K562 (cell line): ENCODE measurements around the gene FAM241B. TPM values are rescaled to one million over a fixed set of nuclear protein-coding genes. Genes with fewer than 3 reads are reported as not detected.
A peak's percentile ranks its signal among the peaks of the same experiment; 100 is the strongest.

Source experiments
- ATAC-seq: fragments of 200-7000 bp; cut with Tn5 transposase; 3 replicates; pipeline ENCODE4 v1.9.1; 2020; ENCODE audit warnings: moderate library complexity
- BruUV-seq: library from RNA; stranded (reverse); fragments of 400-500 nt; replicated peaks from 2 replicates; lab custom pipeline; 2021; lab: Mats Ljungman, UMichigan
- CTCF ChIA-PET: fragments of 300-600 bp; formaldehyde crosslinking; extraction: SDS; loops from one replicate; lab custom pipeline; 2021; ENCODE audit warnings: low intra/inter-chr PET ratio; lab: Yijun Ruan, JAX
- POLR2A ChIA-PET: fragments of 300-600, 350-650 bp; sonication (Branson Sonifier 250); formaldehyde crosslinking; extraction: SDS; loops from one replicate; lab custom pipeline; 2021; ENCODE audit warnings: antibody characterized with exemption, inconsistent platforms; lab: Yijun Ruan, JAX
- DNase-seq, 4 experiments: peaks; one replicate each; pipeline versions ENCODE4 v3.0.0 to v3.0.0-alpha.2; 2011 to 2018; ENCODE audit warnings: low spot score in 3 of 4, mixed read lengths in 3 of 4; ENCODE audit errors: extremely low read depth in 1 of 4
- FAIRE-seq: peaks from 2 replicates; lab custom pipeline; 2011; peaks lifted over from hg19 to GRCh38; lab: Jason Lieb, UNC
- H2AFZ ChIP-seq: 2 replicates; pipeline ENCODE4 v1.6.0; 2011; ENCODE audit warnings: low read depth, low read length, control low read depth, inconsistent platforms
- H3K27ac ChIP-seq: fragments of 200-600 bp; 3 replicates; pipeline ENCODE4 v1.8.0; 2011; ENCODE audit warnings: low read depth, mild to moderate bottlenecking, control low read depth, inconsistent platforms, low read length, moderate library complexity, mixed read lengths; ENCODE audit errors: extremely low read depth
- H3K27me3 ChIP-seq, 2 experiments: fragments of 300-600 bp in 1 of 2; 2 replicates in 1 of 2; 3 replicates in 1 of 2; pipeline versions ENCODE4 v1.6.0 to v1.8.0; 2011; ENCODE audit warnings: inconsistent platforms in 2 of 2, low read length in 2 of 2, mild to moderate bottlenecking in 1 of 2, mixed read lengths in 1 of 2, moderate library complexity in 1 of 2; ENCODE audit not compliant: control insufficient read depth in 2 of 2, insufficient read depth in 2 of 2
- H3K36me3 ChIP-seq: fragments of 300-600 bp; 3 replicates; pipeline ENCODE4 v1.8.0; 2011; ENCODE audit warnings: mild to moderate bottlenecking, low read length, inconsistent platforms; ENCODE audit not compliant: control insufficient read depth, insufficient read depth
- H3K4me1 ChIP-seq, 2 experiments: fragments of 200-600 bp in 1 of 2; replicated peaks in 1 of 2; 2 replicates in 1 of 2; 3 replicates in 1 of 2; pipeline versions ENCODE4 v1.5.1 to v1.8.0; 2011; ENCODE audit warnings: inconsistent platforms in 2 of 2, low read length in 2 of 2, mild to moderate bottlenecking in 1 of 2, mixed read lengths in 1 of 2, moderate library complexity in 1 of 2; ENCODE audit not compliant: control insufficient read depth in 2 of 2, insufficient read depth in 2 of 2
- H3K4me2 ChIP-seq: 2 replicates; pipeline ENCODE4 v1.6.1; 2011; ENCODE audit warnings: low read length, control low read depth, inconsistent platforms, mixed read lengths; ENCODE audit not compliant: insufficient read depth
- H3K4me3 ChIP-seq: fragments of 200-600 bp; sonication (generic), shearing (Covaris generic); 2 replicates; pipeline ENCODE4 v1.5.1; 2016; ENCODE audit warnings: control low read depth, inconsistent platforms
- H3K79me2 ChIP-seq: fragments of 200-600 bp; 3 replicates; pipeline ENCODE4 v1.8.0; 2011; ENCODE audit warnings: low read length, inconsistent platforms; ENCODE audit not compliant: control insufficient read depth, insufficient read depth
- H3K9ac ChIP-seq, 2 experiments: 2 replicates each; pipeline versions ENCODE4 v1.6.0 to v1.6.1; 2011; ENCODE audit warnings: low read depth in 2 of 2, low read length in 2 of 2, control low read depth in 1 of 2, inconsistent platforms in 1 of 2, mild to moderate bottlenecking in 1 of 2, mixed read lengths in 1 of 2; ENCODE audit not compliant: insufficient read depth in 1 of 2
- H3K9me1 ChIP-seq: one replicate; pipeline ENCODE4 v1.6.0; 2011; ENCODE audit warnings: inconsistent platforms, mild to moderate bottlenecking, low read length, moderate library complexity; ENCODE audit not compliant: control insufficient read depth, insufficient read depth
- H3K9me3 ChIP-seq: replicated peaks from 2 replicates; pipeline ENCODE4 v1.5.1; 2011; ENCODE audit warnings: low read depth, low read length, inconsistent platforms; ENCODE audit not compliant: control insufficient read depth, insufficient read depth
- H4K20me1 ChIP-seq: replicated peaks from 2 replicates; pipeline ENCODE4 v1.6.1; 2011; ENCODE audit warnings: low read length, inconsistent platforms, mixed read lengths; ENCODE audit not compliant: control insufficient read depth, insufficient read depth
- C11orf30 ChIP-seq: fragments of 450-650 bp; IDR thresholded peaks from 2 replicates; pipeline ENCODE4 v1.6.1; 2016; ENCODE audit warnings: low read depth, mild to moderate bottlenecking
- COPS2 ChIP-seq: fragments of 450-650 bp; conservative IDR thresholded peaks from 2 replicates; pipeline ENCODE4 v1.6.1; 2016; ENCODE audit warnings: mild to moderate bottlenecking, moderate library complexity
- DDX20 ChIP-seq: fragments of 450-650 bp; IDR thresholded peaks from 2 replicates; pipeline ENCODE4 v1.6.1; 2016; ENCODE audit warnings: missing genetic modification characterization, low read depth, mild to moderate bottlenecking, missing compliant biosample characterization, moderate library complexity
- HLTF ChIP-seq: fragments of 450-650 bp; IDR thresholded peaks from 2 replicates; pipeline ENCODE4 v1.6.1; 2016
- KHSRP ChIP-seq: fragments of 450-650 bp; IDR thresholded peaks from 2 replicates; pipeline ENCODE4 v1.6.1; 2017
- L3MBTL2 ChIP-seq: fragments of 450-650 bp; IDR thresholded peaks from 2 replicates; pipeline ENCODE4 v1.6.1; 2016; ENCODE audit warnings: mild to moderate bottlenecking, moderate library complexity
- MIER1 ChIP-seq: fragments of 450-650 bp; IDR thresholded peaks from 2 replicates; pipeline ENCODE4 v1.6.1; 2016; ENCODE audit warnings: antibody characterized with exemption, mild to moderate bottlenecking, low read depth
- NFE2 ChIP-seq: IDR thresholded peaks from 2 replicates; pipeline ENCODE4 v1.6.1; 2014; ENCODE audit warnings: antibody characterized with exemption, low read depth
- POLR2H ChIP-seq: IDR thresholded peaks from 2 replicates; pipeline ENCODE4 v1.6.1; 2016; ENCODE audit warnings: missing genetic modification characterization, low read depth, mild to moderate bottlenecking, control low read depth, missing compliant biosample characterization, moderate library complexity
- SMARCC2 ChIP-seq: fragments of 450-650 bp; IDR thresholded peaks from 2 replicates; pipeline ENCODE4 v1.6.1; 2017; ENCODE audit warnings: antibody characterized with exemption, moderate library complexity, mild to moderate bottlenecking, low read depth
- SREBF1 ChIP-seq: fragments of 150-350 bp; IDR thresholded peaks from 2 replicates; pipeline ENCODE4 v1.6.1; 2014; ENCODE audit warnings: antibody characterized with exemption, low read depth, low read length, borderline replicate concordance
- ZC3H8 ChIP-seq: fragments of 450-650 bp; IDR thresholded peaks from 2 replicates; pipeline ENCODE4 v1.6.1; 2017
- ZNF316 ChIP-seq: fragments of 450-650 bp; IDR thresholded peaks from 2 replicates; pipeline ENCODE4 v1.6.1; 2016
- ZNF699 ChIP-seq: fragments of 250-450 bp; sonication (Bioruptor Pico); IDR thresholded peaks from 2 replicates; pipeline ENCODE4 v1.8.0; 2021; ENCODE audit warnings: mild to moderate bottlenecking, moderate library complexity; ENCODE audit not compliant: insufficient replicate concordance
- WGBS: fragments of 100-300 bp; shearing (Covaris generic); methylation state at CpG from one replicate; pipeline ENCODE4 v1.1.6; 2016; ENCODE audit warnings: low coverage, mixed read lengths; ENCODE audit not compliant: insufficient coverage; ENCODE audit errors: missing lambda C conversion rate; 5-methylcytosine and 5-hydroxymethylcytosine counted together
- in situ Hi-C: fragments of 300-500 bp; cut with MboI; formaldehyde crosslinking; loops from 4 replicates; pipeline ENCODE4 v1.15.0; 2018; ENCODE audit warnings: inconsistent platforms, mixed read lengths
- intact Hi-C: fragments of 100-400 bp; cut with micrococcal nuclease; formaldehyde crosslinking; loops from 2 replicates; pipeline ENCODE4 v1.14.2; 2022
- polyA plus RNA-seq, 8 experiments: library from polyadenylated mRNA; depleted of rRNA in 4 of 8; stranded (reverse) in 5 of 8; unstranded in 3 of 8; fragments of >200 nt; fragmentation: Nextera tagmentation in 2 of 8; fragmentation: Illumina TruSeq in 1 of 8; extraction: Ambion mirVana in 2 of 8; extraction: Trizol in 1 of 8; gene quantifications; 2 replicates each; pipeline versions ENCODE4 v1.2.1 to v1.2.3, GENCODE V29; 2011 to 2014; ENCODE audit warnings: inconsistent platforms in 1 of 8, missing spikeins in 1 of 8
- total RNA-seq, 7 experiments: library from RNA; depleted of rRNA in 6 of 7; stranded (reverse); fragments of >200 nt in 6 of 7; fragmentation: Illumina TruSeq in 2 of 7; extraction: Trizol in 2 of 7; gene quantifications; 2 replicates each; pipeline versions ENCODE4 v1.2.1 to v1.2.3, GENCODE V29; 2011 to 2021; ENCODE audit warnings: low replicate concordance in 1 of 7
- TF ChIP-seq, protein P1 (sequence below): fragments of 450-650 bp; IDR thresholded peaks from 2 replicates; pipeline ENCODE4 v1.6.1; 2017; ENCODE audit warnings: antibody characterized with exemption

The FAM241B gene
- total and polyA plus RNA-seq, 9 of the 15 experiments (the other 6 are each of a cell fraction or from before 2014, with no cell fraction given): 1.9 to 11.1 (median 3.0) TPM

DNA sequence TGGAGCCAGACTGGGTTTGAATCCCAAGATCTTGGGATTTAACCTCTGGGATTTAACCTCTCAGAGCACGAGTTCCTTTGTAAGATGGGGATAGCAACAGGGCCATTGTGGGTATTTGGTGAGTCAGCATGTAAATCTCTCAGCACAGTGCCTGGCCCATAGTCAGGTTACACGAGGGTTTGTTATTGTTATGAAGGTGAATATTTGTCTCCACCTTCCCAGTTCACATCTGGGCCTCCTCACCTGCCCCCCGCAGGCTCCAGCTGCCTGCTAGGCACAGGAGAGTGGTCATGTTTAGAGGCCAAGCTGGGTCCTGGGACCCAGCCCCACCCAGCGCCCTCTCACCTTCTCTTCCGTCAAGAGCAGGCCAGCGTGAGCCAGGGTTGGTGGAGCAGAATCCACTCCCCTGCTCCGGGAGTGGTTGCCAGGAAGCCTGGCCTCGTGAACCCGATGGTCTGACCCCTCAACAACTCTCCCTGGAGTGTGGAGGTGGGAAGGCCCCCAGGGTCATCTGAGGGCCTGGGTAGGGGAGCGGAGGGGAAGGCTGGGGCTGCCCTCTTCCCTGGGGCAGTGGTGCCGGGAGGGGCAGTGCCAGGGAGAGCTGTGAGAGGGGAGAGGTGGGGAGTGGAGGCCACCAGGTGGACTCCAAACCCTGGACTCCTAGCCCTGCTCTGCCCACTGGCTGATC, 26.0 kb downstream of the FAM241B start:
- FAIRE-seq (no peak), ATAC-seq (no peak), DNase-seq (no peak)
- no TSS peak for BruUV-seq
- H3K9me3 ChIP-seq: no peaks in the 10 kb centered on the region
- ChIA-PET CTCF (no interaction called here), POLR2A (no interaction called here)
- no peaks in the 10 kb centered on the region; a peak in 1 of 5 replicates for H3K4me1 ChIP-seq
- TF ChIP-seq NFE2 (0 out of 2 replicates have a peak, but pooled peaks have one; percentile 10), C11orf30 (peak; percentile 69), ZNF316 (peak; percentile 75), L3MBTL2 (no peak)
- no peak overlapping the region for H3K4me3 ChIP-seq
- no peaks in the 10 kb centered on the region for H3K36me3 ChIP-seq
- no peak overlapping the region for H3K4me2 ChIP-seq
- H4K20me1 ChIP-seq: 0 out of 2 replicates have a peak, but pooled peaks cover 13% of the 10 kb centered on the region
- 0% methylated on average over 11 of the region's 11 CpGs for WGBS
- no peak overlapping the region for H2AFZ ChIP-seq
- in situ Hi-C loops (no loop called here), intact Hi-C loops (no loop called here)
- H3K9me1 ChIP-seq: no peaks in the 10 kb centered on the region
- peaks cover 22 to 81% of the 10 kb centered on the region in 2 experiments; a peak in 4 of 5 replicates for H3K27me3 ChIP-seq
- no peak overlapping the region for H3K27ac ChIP-seq
- no peak overlapping the region for H3K9ac ChIP-seq
- H3K79me2 ChIP-seq: no peaks in the 10 kb centered on the region

DNA sequence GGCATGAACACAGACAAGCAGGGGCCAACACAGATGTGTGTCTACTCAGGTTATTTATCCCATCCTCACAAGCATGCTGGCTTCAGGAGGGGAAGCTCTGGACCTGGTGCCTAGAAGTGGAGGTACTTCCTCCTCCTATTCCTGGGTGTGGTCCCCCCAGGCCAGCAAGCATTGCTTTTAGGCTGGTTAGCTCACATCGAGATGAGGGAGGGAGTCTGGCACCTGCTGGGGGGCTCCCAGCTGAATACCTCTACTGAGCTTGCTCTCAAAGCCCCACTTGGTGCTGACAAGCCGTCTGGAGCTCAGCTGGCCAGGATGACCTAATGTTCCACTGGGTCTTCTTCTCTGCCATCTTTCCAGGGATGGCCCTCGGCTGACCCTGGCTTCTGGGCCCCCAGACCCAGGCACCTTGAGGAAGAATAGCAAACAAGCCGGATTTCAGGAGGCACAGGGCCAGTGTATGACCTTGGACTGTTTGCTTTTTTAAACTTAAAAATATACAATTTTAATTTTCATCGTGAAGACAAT, 26.8 kb downstream of the FAM241B start:
- 0 out of 2 replicates have a peak, but pooled peaks cover 13% of the 10 kb centered on the region for H4K20me1 ChIP-seq
- FAIRE-seq (no peak), DNase-seq (no peak), ATAC-seq (no peak)
- no peak overlapping the region for H3K27ac ChIP-seq
- H3K4me2 ChIP-seq: no peak overlapping the region
- H3K9ac ChIP-seq: no peak overlapping the region
- WGBS: 3% methylated on average over 5 of the region's 5 CpGs
- no peaks in the 10 kb centered on the region for H3K79me2 ChIP-seq
- POLR2A ChIA-PET: no interaction called here
- no peaks in the 10 kb centered on the region for H3K9me1 ChIP-seq
- in situ Hi-C loops (no loop called here), intact Hi-C loops (no loop called here)
- no peaks in the 10 kb centered on the region for H3K36me3 ChIP-seq
- H2AFZ ChIP-seq: no peak overlapping the region
- CTCF ChIA-PET: no interaction called here
- no peaks in the 10 kb centered on the region; a peak in 1 of 5 replicates for H3K4me1 ChIP-seq
- H3K27me3 ChIP-seq: peaks cover 22 to 77% of the 10 kb centered on the region in 2 experiments; a peak in 4 of 5 replicates
- no peaks in the 10 kb centered on the region for H3K9me3 ChIP-seq
- no TSS peak for BruUV-seq
- no peak overlapping the region for H3K4me3 ChIP-seq
- TF ChIP-seq KHSRP: no peak
- no peak for TF ChIP-seq POLR2H (tag)
- no peak for TF ChIP-seq MIER1
- no peak for TF ChIP-seq DDX20 (tag)
- TF ChIP-seq COPS2: no peak
- TF ChIP-seq HLTF: no peak
- no peak for TF ChIP-seq SMARCC2
- no peak for TF ChIP-seq SREBF1
- TF ChIP-seq ZNF699: no peak
- TF ChIP-seq, protein P1, sequence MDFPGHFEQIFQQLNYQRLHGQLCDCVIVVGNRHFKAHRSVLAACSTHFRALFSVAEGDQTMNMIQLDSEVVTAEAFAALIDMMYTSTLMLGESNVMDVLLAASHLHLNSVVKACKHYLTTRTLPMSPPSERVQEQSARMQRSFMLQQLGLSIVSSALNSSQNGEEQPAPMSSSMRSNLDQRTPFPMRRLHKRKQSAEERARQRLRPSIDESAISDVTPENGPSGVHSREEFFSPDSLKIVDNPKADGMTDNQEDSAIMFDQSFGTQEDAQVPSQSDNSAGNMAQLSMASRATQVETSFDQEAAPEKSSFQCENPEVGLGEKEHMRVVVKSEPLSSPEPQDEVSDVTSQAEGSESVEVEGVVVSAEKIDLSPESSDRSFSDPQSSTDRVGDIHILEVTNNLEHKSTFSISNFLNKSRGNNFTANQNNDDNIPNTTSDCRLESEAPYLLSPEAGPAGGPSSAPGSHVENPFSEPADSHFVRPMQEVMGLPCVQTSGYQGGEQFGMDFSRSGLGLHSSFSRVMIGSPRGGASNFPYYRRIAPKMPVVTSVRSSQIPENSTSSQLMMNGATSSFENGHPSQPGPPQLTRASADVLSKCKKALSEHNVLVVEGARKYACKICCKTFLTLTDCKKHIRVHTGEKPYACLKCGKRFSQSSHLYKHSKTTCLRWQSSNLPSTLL: no peak
- no peak for TF ChIP-seq ZC3H8
